A673 (cell line): ENCODE data around the gene DAZAP2.

Source experiments
- EZH2 ChIP-seq: fragments of 200-600 bp; sonication (generic); IDR thresholded peaks from 2 replicates; pipeline ENCODE4 v1.6.1; 2017; ENCODE audit warnings: borderline replicate concordance, low read depth, mild to moderate bottlenecking, mixed read lengths, antibody characterized with exemption, low read length; ENCODE audit not compliant: poor library complexity, severe bottlenecking
- TF ChIP-seq, protein P1 (sequence below): fragments of 300-800, 200-600 bp; sonication (generic); conservative IDR thresholded peaks from 2 replicates; pipeline ENCODE4 v1.5.1; 2017; ENCODE audit warnings: low read depth, mild to moderate bottlenecking, antibody characterized with exemption, low read length, moderate library complexity, mixed read lengths

DNA sequence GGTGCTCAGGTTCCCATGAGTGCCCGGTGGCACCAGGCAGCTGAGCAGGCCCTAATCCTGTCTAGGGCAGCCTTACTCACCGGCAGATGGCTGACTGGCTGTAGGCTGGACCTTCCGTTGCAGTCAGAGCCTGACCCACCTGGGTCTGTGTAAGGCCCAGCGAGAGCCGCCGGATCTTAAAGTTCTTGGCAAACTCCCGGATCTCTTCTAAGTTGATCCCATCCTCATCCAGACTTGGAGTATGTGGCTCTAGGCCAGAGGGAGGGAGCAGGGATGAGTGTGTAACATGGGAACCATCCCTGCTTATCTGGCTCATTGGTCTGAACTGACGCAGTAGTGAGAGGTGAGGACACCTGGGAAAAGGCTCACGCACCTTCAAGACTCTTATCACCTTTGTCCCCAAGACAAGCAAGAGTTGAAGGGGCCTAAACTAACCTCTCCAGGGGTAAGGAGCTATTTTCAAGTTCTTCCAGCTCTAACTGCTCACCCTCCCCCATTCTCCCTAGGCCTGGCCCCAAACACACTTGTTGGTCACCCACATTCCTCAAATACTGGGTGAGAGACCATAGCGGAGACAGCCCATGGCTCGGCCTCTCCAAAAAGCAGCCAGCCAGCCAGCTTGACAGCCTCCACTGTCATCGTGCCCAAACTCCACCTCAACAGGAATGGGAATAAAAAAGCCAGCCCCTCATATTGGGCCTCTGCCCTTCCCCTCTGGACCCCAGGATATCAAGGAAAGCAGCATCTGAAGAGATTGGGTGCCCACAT lies 46.9 kb upstream of the DAZAP2 start:
- TF ChIP-seq, protein P1, sequence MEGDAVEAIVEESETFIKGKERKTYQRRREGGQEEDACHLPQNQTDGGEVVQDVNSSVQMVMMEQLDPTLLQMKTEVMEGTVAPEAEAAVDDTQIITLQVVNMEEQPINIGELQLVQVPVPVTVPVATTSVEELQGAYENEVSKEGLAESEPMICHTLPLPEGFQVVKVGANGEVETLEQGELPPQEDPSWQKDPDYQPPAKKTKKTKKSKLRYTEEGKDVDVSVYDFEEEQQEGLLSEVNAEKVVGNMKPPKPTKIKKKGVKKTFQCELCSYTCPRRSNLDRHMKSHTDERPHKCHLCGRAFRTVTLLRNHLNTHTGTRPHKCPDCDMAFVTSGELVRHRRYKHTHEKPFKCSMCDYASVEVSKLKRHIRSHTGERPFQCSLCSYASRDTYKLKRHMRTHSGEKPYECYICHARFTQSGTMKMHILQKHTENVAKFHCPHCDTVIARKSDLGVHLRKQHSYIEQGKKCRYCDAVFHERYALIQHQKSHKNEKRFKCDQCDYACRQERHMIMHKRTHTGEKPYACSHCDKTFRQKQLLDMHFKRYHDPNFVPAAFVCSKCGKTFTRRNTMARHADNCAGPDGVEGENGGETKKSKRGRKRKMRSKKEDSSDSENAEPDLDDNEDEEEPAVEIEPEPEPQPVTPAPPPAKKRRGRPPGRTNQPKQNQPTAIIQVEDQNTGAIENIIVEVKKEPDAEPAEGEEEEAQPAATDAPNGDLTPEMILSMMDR, result no peak
- TF ChIP-seq EZH2, result no peak
